Sigmoid colon (tissue), 7 donors: ENCODE measurements around the gene ARVCF. TPM values are rescaled to one million over a fixed set of nuclear protein-coding genes. Genes with fewer than 3 reads are reported as not detected.

ENCODE experiments used
- DNase-seq: peaks from one replicate; pipeline ENCODE4 v3.0.0-alpha.2; 2019
- H3K27ac ChIP-seq, 4 donors: fragments of 200-600 bp; sonication (generic); one replicate each; pipeline ENCODE4 v1.5.1; 2016 to 2019; ENCODE audit warnings: mild to moderate bottlenecking in 1 of 4
- H3K27me3 ChIP-seq, 3 donors: fragments of 200-600 bp; sonication (generic); one replicate each; pipeline ENCODE4 v1.5.1; 2019; ENCODE audit warnings: mild to moderate bottlenecking in 1 of 3
- H3K36me3 ChIP-seq, 4 donors: fragments of 200-600 bp; sonication (generic); one replicate each; pipeline ENCODE4 v1.5.1; 2016 to 2019
- H3K4me1 ChIP-seq, 4 donors: fragments of 200-600 bp; sonication (generic); one replicate each; pipeline ENCODE4 v1.5.1; 2017 to 2019
- H3K4me3 ChIP-seq, 4 donors: fragments of 200-600 bp; sonication (generic); one replicate each; pipeline ENCODE4 v1.5.1; 2017 to 2019; ENCODE audit warnings: mild to moderate bottlenecking in 2 of 4, moderate library complexity in 1 of 4
- H3K9me3 ChIP-seq, 4 donors: fragments of 200-600 bp in 3 of 4; sonication (generic) in 3 of 4; one replicate each; pipeline versions ENCODE4 v1.5.1 to v1.6.1; 2013 to 2019
- EP300 ChIP-seq, 4 donors: sonication (generic); formaldehyde crosslinking; IDR thresholded peaks; one replicate each; pipeline ENCODE4 v1.6.1; 2017; ENCODE audit warnings: antibody characterized with exemption in 4 of 4
- POLR2A ChIP-seq, 2 donors: fragments of 450-650 bp; IDR thresholded peaks; one replicate each; pipeline ENCODE4 v1.6.1; 2016; ENCODE audit warnings: antibody characterized with exemption in 2 of 2, mild to moderate bottlenecking in 2 of 2, moderate library complexity in 2 of 2
- POLR2AphosphoS5 ChIP-seq, 4 donors: sonication (generic); formaldehyde crosslinking; IDR thresholded peaks; one replicate each; pipeline ENCODE4 v1.6.1; 2017; ENCODE audit warnings: antibody characterized with exemption in 4 of 4
- WGBS, 2 donors: extraction: QIAGEN DNeasy Blood & Tissue Kit; methylation state at CpG; one replicate each; pipeline ENCODE4 v1.1.7; 2013; 5-methylcytosine and 5-hydroxymethylcytosine counted together
- intact Hi-C: fragments of 100-400 bp; cut with DNase I; formaldehyde crosslinking; loops from one replicate; pipeline ENCODE4 v1.15.1; 2023
- polyA plus RNA-seq, 3 donors: library from polyadenylated mRNA; stranded (reverse); fragments of 200-250 nt; gene quantifications; one replicate each; pipeline ENCODE4 v1.2.3, GENCODE V29; 2013
- total RNA-seq, 4 donors: library from RNA; depleted of rRNA; stranded (reverse); fragments of >200 nt; gene quantifications; one replicate each; pipeline ENCODE4 v1.1.0, GENCODE V29; 2016
- TF ChIP-seq, protein P1 (sequence below), 4 experiments: fragments of 450-650 bp in 3 of 4; fragments of 200-600 bp in 1 of 4; IDR thresholded peaks; one replicate each; pipeline ENCODE4 v1.5.1; 2016 to 2019; ENCODE audit warnings: antibody characterized with exemption in 4 of 4, mild to moderate bottlenecking in 3 of 4, moderate library complexity in 2 of 4
- donor health status: healthy with polysubstance abuse.
- donor health status: Bipolar disorder and iron deficiency.
- donor health status: healthy.

Gene ARVCF
- total and polyA plus RNA-seq, 7 donors, result 3.9 to 33.8 (median 14.6) TPM

DNA sequence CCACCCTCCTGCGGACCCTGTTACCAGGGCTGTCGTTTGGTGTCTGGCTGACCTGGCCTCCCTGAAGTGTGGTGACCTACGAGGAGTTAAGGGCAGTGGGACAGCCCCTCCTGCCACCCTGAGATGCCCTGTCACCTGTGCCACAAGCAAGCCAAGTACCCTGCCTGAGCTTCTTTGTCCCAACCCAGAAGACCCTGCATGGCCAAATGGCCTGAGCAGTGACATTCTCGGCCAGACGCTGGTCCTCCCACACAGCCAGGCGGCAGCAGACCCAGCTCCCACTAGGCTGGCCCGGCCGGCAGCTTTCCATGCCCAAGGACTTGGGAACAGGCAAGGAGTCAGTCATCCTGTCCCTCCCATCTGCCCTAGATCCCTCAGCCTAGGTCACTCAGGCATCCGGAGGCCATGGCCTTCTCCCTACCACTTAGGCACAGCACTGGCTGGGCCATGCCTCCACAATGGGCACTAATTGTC, 7.6 kb downstream of the ARVCF start:
- TF ChIP-seq POLR2A (IDR thresholded peaks at IDR 0.05), result no peak
- TF ChIP-seq EP300 (IDR thresholded peaks at IDR 0.05), result no peak
- TF ChIP-seq, protein P1, sequence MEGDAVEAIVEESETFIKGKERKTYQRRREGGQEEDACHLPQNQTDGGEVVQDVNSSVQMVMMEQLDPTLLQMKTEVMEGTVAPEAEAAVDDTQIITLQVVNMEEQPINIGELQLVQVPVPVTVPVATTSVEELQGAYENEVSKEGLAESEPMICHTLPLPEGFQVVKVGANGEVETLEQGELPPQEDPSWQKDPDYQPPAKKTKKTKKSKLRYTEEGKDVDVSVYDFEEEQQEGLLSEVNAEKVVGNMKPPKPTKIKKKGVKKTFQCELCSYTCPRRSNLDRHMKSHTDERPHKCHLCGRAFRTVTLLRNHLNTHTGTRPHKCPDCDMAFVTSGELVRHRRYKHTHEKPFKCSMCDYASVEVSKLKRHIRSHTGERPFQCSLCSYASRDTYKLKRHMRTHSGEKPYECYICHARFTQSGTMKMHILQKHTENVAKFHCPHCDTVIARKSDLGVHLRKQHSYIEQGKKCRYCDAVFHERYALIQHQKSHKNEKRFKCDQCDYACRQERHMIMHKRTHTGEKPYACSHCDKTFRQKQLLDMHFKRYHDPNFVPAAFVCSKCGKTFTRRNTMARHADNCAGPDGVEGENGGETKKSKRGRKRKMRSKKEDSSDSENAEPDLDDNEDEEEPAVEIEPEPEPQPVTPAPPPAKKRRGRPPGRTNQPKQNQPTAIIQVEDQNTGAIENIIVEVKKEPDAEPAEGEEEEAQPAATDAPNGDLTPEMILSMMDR (IDR thresholded peaks at IDR 0.05), result no peak
- no peak for DNase-seq
- no peaks in the 10 kb centered on the region for H3K27me3 ChIP-seq
- 95% methylated on average over 9 of the region's 9 CpGs for WGBS, 2 donors
- H3K9me3 ChIP-seq, result no peaks in the 10 kb centered on the region
- H3K4me3 ChIP-seq, result no peak overlapping the region
- intact Hi-C loops, result no loop called here
- H3K27ac ChIP-seq, result no peak overlapping the region
- no peaks in the 10 kb centered on the region for H3K36me3 ChIP-seq
- H3K4me1 ChIP-seq, result peaks cover 0 to 9% (median 5%) of the 10 kb centered on the region in 4 donors

DNA sequence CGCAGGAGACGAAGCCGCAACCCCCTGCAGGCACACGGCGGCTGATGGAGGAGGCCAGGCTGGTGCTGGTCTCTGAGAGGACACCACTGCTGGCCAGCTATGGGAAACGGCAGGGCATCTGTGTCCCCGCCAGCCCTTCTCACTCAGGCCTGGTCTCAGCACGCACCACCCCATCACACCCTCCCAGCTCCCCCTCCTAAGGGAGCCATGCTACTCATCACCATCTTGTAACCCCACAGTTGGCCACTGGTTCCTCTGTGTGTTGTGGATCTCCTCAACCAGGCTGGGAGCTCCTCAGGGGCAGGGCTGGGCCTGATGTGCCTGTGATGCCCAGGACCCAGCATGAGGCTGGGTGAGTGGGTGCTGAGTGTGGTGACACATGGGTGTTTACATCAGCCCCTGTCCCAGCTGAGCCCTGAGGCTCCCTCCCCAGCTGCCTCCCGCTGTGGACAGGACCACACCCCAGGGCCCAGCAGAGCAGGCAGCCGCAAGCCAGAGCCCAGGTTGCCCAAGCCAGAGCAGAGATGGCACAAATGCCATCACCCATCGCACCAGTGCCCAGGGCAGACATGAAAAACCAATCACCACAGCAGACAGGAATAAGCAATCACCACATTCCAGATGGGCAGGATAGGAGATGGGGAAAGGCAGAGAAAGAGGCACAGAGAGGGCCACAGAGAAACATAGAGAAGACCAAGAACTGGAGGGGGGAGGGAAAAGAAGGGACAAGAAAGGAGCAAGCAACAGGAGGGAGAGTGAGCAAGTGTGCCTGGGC, 8.2 kb downstream of the ARVCF start:
- Histone ChIP-seq H3K27me3 (no peaks in the 10 kb centered on the region), H3K36me3 (no peaks in the 10 kb centered on the region), H3K4me3 (no peak overlapping the region), H3K27ac (no peak overlapping the region), H3K4me1 (peaks cover 0 to 7% (median 5%) of the 10 kb centered on the region in 4 donors), H3K9me3 (peaks cover 0 to 2% (median 0%) of the 10 kb centered on the region in 4 donors)
- 90 to 91% methylated on average over 11 of the region's 11 CpGs for WGBS, 2 donors
- no peak for DNase-seq
- intact Hi-C loops, result no loop called here
- TF ChIP-seq, protein P1 (IDR thresholded peaks at IDR 0.05), result no peak
- TF ChIP-seq POLR2A (IDR thresholded peaks at IDR 0.05), result no peak
- no peak for TF ChIP-seq EP300 (IDR thresholded peaks at IDR 0.05)
- no peak for TF ChIP-seq POLR2AphosphoS5 (IDR thresholded peaks at IDR 0.05)

DNA sequence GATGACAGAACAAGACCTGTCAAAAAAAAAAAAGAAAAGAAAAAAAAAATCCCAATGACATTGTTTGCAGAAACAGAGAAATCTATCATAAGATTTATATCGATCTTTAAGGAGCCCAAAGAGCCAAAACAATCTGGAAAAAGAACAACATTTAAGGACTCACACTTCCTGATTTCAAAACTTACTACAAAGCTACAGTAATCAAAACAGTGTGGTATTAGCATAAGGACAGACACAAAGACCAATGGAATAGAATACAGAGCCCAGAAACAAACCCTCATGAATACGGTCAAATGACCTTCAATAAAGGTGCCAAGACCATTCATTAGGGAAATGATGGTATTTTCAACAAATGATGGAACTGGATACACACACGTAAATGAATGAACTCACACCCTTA, 12.2 kb downstream of the ARVCF start:
- Histone ChIP-seq H3K4me3 (no peak overlapping the region), H3K27me3 (no peaks in the 10 kb centered on the region), H3K4me1 (peaks cover 0 to 19% (median 13%) of the 10 kb centered on the region in 4 donors), H3K9me3 (peaks cover 0 to 3% (median 0%) of the 10 kb centered on the region in 4 donors), H3K36me3 (no peaks in the 10 kb centered on the region), H3K27ac (no peak overlapping the region)
- no peak for DNase-seq
- no peak for TF ChIP-seq POLR2A (IDR thresholded peaks at IDR 0.05)
- TF ChIP-seq EP300 (IDR thresholded peaks at IDR 0.05), result no peak
- TF ChIP-seq POLR2AphosphoS5 (IDR thresholded peaks at IDR 0.05), result no peak
- TF ChIP-seq, protein P1 (IDR thresholded peaks at IDR 0.05), result no peak
- intact Hi-C loops, result no loop called here
- 95 to 97% methylated on average over 3 of the region's 3 CpGs for WGBS, 2 donors

DNA sequence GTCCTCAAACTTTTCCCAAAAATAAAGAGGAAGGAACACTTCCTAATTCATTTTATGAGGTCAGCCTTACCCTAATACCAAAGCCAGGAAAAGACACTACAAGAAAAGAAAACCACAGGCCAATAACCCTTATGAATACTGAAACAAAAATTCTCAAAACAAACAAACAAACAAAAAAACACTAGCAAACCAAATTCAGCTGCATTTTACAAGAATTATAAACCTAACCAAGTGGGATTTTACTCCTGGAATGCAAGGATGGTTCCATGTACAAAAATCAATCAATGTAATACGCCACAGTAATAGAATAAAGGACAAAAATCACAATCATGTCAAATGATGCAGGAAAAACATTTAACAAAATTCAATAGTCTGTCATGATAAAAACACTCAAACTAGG, 13.3 kb downstream of the ARVCF start:
- Histone ChIP-seq H3K36me3 (no peaks in the 10 kb centered on the region), H3K4me3 (no peak overlapping the region), H3K27me3 (no peaks in the 10 kb centered on the region), H3K27ac (no peak overlapping the region), H3K9me3 (peaks cover 0 to 3% (median 0%) of the 10 kb centered on the region in 4 donors), H3K4me1 (peaks cover 0 to 26% (median 24%) of the 10 kb centered on the region in 4 donors)
- DNase-seq, result no peak
- 95 to 96% methylated on average over 1 of the region's 1 CpG for WGBS, 2 donors
- TF ChIP-seq POLR2AphosphoS5 (IDR thresholded peaks at IDR 0.05), result no peak
- TF ChIP-seq, protein P1 (IDR thresholded peaks at IDR 0.05), result no peak
- intact Hi-C loops, result no loop called here
